ENCODE data around the gene FAM167B.

FAM167B gene

DNA sequence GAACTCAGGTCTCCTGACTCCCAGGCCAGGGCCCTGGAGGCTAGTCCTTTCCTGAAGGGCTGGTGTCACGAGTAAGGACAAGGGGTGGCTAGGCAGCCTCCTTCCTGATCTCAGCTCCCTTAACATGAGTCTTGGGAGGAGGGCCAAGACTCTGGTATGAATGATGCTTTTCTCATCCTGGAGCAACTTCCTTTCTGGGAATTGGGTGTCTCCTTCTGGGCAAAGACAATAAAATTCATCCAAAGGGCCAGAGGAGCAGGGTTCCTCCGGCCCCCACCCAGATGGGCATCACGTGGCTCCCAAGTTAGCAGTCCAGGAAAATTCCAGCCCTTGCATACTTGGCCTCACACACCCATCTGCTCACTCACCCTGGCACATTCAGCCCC is at the start of gene FAM167B:
Gene FAM167B (plus strand): TSS at position 335 of the 386 bp plus-strand sequence. CDS start 200 bp downstream, outside the sequence.
- Histone ChIP-seq H3K36me3 (ENCODE audit: insufficient read depth, low read length) (no peaks in the 10 kb centered on the region), H3K9ac (ENCODE audit: low read depth, low read length) (no peak within 1 kb of the TSS), H3K9me3 (ENCODE audit: control insufficient read depth, insufficient read depth, low read length) (no peaks in the 10 kb centered on the region), H3K4me1 (ENCODE audit: insufficient read depth, low read length) (peaks cover 24% of the 10 kb centered on the region)

DNA sequence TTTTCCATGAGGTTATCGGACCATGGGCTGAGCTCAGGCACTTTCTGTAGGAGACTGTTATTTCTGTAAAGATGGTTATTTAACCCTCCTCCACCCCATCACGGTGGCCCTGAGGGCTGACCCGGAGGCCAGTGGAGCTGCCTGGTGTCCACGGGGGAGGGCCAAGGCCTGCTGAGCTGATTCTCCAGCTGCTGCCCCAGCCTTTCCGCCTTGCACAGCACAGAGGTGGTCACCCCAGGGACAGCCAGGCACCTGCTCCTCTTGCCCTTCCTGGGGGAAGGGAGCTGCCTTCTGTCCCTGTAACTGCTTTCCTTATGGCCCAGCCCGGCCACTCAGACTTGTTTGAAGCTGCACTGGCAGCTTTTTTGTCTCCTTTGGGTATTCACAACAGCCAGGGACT is 49.2 kb upstream of the FAM167B start:
- no peaks in the 10 kb centered on the region for H3K9me3 ChIP-seq (ENCODE audit: control insufficient read depth, insufficient read depth, low read length)
- H3K4me1 ChIP-seq (ENCODE audit: insufficient read depth, low read length): peaks cover 25% of the 10 kb centered on the region; the same call in 1 of the 2 replicates
- H3K9ac ChIP-seq (ENCODE audit: low read depth, low read length): no peak overlapping the region
- peaks cover 30% of the 10 kb centered on the region for H3K36me3 ChIP-seq (ENCODE audit: insufficient read depth, low read length)

GRCh38 chr1:32198237-32199042 is 48.6 kb upstream of the FAM167B start:
- Histone ChIP-seq H3K4me1 (ENCODE audit: insufficient read depth, low read length) (peaks cover 25% of the 10 kb centered on the region; the same call in 1 of the 2 replicates), H3K9me3 (ENCODE audit: control insufficient read depth, insufficient read depth, low read length) (no peaks in the 10 kb centered on the region), H3K36me3 (ENCODE audit: insufficient read depth, low read length) (peaks cover 25% of the 10 kb centered on the region), H3K9ac (ENCODE audit: low read depth, low read length) (no peak overlapping the region)

GRCh38 chr1:32199043-32199716 is 47.8 kb upstream of the FAM167B start:
- Histone ChIP-seq H3K9ac (ENCODE audit: low read depth, low read length) (no peak overlapping the region), H3K4me1 (ENCODE audit: insufficient read depth, low read length) (peaks cover 25% of the 10 kb centered on the region; the same call in 1 of the 2 replicates), H3K36me3 (ENCODE audit: insufficient read depth, low read length) (peaks cover 22% of the 10 kb centered on the region), H3K9me3 (ENCODE audit: control insufficient read depth, insufficient read depth, low read length) (no peaks in the 10 kb centered on the region)

- Histone ChIP-seq H3K4me1 (ENCODE audit: insufficient read depth, low read length) (peaks cover 25% of the 10 kb centered on the region; the same call in 1 of the 2 replicates), H3K9me3 (ENCODE audit: control insufficient read depth, insufficient read depth, low read length) (no peaks in the 10 kb centered on the region), H3K9ac (ENCODE audit: low read depth, low read length) (peak overlapping the region; percentile 59), H3K36me3 (ENCODE audit: insufficient read depth, low read length) (peaks cover 20% of the 10 kb centered on the region)
Observed at GRCh38 chr1:32199717-32200072, 47.3 kb upstream of the FAM167B start.

DNA sequence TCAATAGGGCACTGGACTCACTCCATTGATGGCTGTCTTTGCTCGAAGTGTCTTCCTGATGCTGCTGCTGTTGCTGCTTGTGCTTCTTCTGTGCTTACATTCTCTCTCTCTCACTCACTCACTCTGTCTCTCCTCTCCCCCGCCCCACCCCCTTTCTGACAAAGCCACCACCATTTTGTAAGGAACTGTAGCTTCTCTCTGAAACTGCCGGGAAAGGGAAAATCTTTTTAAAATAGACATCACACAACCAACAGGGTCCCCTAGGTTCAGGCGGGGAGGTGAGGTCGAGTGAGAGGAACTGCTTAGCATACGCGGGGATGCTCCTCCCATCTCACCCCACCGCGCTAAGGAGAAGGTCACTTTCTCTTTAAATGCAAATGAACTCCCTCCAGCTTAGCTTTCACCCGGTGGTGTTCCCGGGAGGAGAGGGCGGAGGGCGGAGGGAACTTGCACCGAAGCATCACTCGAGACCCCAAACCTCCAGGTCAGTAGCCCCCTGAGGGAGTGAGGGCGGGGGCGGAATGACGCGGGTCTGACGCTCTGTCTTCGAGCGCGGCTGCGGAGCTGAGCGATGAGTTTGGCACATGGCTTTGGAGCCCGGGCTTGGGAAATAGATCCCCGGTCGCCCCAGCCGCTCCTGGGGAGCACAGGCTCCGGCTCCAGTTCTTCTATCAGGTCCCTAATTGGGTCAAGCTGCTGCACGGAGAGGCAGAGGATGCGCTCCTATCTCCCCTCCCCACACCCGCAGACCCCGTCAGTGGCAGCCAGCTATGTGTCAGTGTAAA is 46.6 kb upstream of the FAM167B start, which contains the start of gene CCDC28B:
Gene CCDC28B (plus strand): TSS at position 370 of the 785 bp plus-strand sequence. CDS start 1,341 bp downstream, outside the sequence.
- peaks cover 14% of the 10 kb centered on the region for H3K36me3 ChIP-seq (ENCODE audit: insufficient read depth, low read length)
- no peaks in the 10 kb centered on the region for H3K9me3 ChIP-seq (ENCODE audit: control insufficient read depth, insufficient read depth, low read length)
- H3K4me1 ChIP-seq (ENCODE audit: insufficient read depth, low read length): peaks cover 25% of the 10 kb centered on the region; the same call in 1 of the 2 replicates
- peak within 1 kb of the TSS; percentile 59 for H3K9ac ChIP-seq (ENCODE audit: low read depth, low read length)

DNA sequence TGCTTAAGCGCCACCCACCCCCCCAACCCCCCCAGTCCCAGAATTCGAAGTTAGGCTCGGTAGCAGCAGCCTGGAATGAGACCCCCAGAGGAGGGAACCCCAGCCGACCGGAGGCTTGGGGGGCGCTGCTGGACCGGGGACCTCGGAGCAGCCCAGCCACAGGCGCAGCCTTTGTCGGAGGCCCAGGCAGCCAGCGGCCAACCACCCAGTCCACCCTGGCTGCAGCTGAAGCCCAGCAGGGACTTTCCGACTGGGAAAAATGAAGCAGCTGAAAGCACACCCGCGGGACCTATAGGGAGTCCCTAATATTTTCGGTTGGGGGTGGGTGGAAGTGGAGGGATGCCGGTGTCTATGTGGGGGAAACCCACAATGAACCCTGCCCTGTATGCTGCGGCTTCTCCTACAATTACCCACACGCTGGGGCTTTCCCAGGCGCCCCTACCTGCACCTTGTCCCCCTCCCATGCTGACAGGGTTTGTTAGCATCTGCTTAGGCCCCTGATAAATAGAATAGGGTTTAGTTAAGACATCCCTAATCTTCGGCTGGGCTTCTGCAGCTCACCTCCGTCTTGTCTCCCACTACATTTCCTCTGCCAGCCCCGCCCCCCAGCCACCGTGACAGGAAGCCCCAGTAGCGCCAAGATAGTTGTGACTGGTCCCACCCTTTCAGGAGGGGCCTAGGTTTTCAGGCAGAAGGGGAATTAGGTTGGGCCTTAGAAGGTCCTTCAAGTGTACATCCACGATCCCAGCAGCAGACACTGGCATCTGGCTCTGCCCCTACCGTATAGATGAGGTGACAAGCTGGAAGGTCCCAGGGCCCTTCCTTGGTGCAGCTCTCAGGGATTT is 45.8 kb upstream of the FAM167B start:
- peaks cover 8% of the 10 kb centered on the region for H3K36me3 ChIP-seq (ENCODE audit: insufficient read depth, low read length)
- peaks cover 25% of the 10 kb centered on the region; the same call in 1 of the 2 replicates for H3K4me1 ChIP-seq (ENCODE audit: insufficient read depth, low read length)
- peak overlapping the region; percentile 59; the same call in 1 of the 2 replicates for H3K9ac ChIP-seq (ENCODE audit: low read depth, low read length)
- no peaks in the 10 kb centered on the region for H3K9me3 ChIP-seq (ENCODE audit: control insufficient read depth, insufficient read depth, low read length)

GRCh38 chr1:32204943-32205361 is 42.1 kb upstream of the FAM167B start:
- Histone ChIP-seq H3K9ac (ENCODE audit: low read depth, low read length) (peak overlapping the region; percentile 88; the same call in 1 of the 2 replicates), H3K9me3 (ENCODE audit: control insufficient read depth, insufficient read depth, low read length) (no peaks in the 10 kb centered on the region), H3K36me3 (ENCODE audit: insufficient read depth, low read length) (no peaks in the 10 kb centered on the region; the same call in 1 of the 2 replicates), H3K4me1 (ENCODE audit: insufficient read depth, low read length) (peaks cover 7% of the 10 kb centered on the region; the same call in 1 of the 2 replicates)

- peaks cover 6% of the 10 kb centered on the region; the same call in 1 of the 2 replicates for H3K4me1 ChIP-seq (ENCODE audit: insufficient read depth, low read length)
- H3K9ac ChIP-seq (ENCODE audit: low read depth, low read length): peak within 1 kb of the TSS; percentile 88
- no peaks in the 10 kb centered on the region; the same call in 1 of the 2 replicates for H3K36me3 ChIP-seq (ENCODE audit: insufficient read depth, low read length)
- H3K9me3 ChIP-seq (ENCODE audit: control insufficient read depth, insufficient read depth, low read length): no peaks in the 10 kb centered on the region
Observed at GRCh38 chr1:32205401-32206370, 41.3 kb upstream of the FAM167B start, which contains the start of gene IQCC. Gene IQCC (plus strand): TSS chr1:32205671. CDS start chr1:32205682, 11 bp downstream.

GRCh38 chr1:32208469-32208868 is 38.6 kb upstream of the FAM167B start:
- H3K4me1 ChIP-seq (ENCODE audit: insufficient read depth, low read length): no peaks in the 10 kb centered on the region
- H3K9ac ChIP-seq (ENCODE audit: low read depth, low read length): no peak overlapping the region
- no peaks in the 10 kb centered on the region; the same call in 1 of the 2 replicates for H3K36me3 ChIP-seq (ENCODE audit: insufficient read depth, low read length)
- H3K9me3 ChIP-seq (ENCODE audit: control insufficient read depth, insufficient read depth, low read length): no peaks in the 10 kb centered on the region

GRCh38 chr1:32208891-32209328 is 38.1 kb upstream of the FAM167B start, which contains the start of gene DCDC2B:
Gene DCDC2B (plus strand): TSS chr1:32209089. CDS start chr1:32209094, 5 bp downstream.
- no peaks in the 10 kb centered on the region; the same call in 1 of the 2 replicates for H3K36me3 ChIP-seq (ENCODE audit: insufficient read depth, low read length)
- H3K4me1 ChIP-seq (ENCODE audit: insufficient read depth, low read length): no peaks in the 10 kb centered on the region
- H3K9ac ChIP-seq (ENCODE audit: low read depth, low read length): no peak within 1 kb of the TSS
- H3K9me3 ChIP-seq (ENCODE audit: control insufficient read depth, insufficient read depth, low read length): no peaks in the 10 kb centered on the region
